SHP77 (cell line): ENCODE measurements around the gene PIK3CG.
"Not testable (repeated sequence)": the region's sequence is repeated elsewhere in the genome, so short reads cannot be mapped to it uniquely, and the experiment has no call there.

ENCODE experiments used
- DNase-seq, 2 experiments: peaks; one replicate each; lab custom pipeline; 2025; lab: John Stamatoyannopoulos, UW

PIK3CG gene

GRCh38 chr7:106865130-106866041, at the start of gene PIK3CG:
Gene PIK3CG, plus strand, starts transcription at chr7:106865282. Its CDS starts 2,280 bp downstream, at chr7:106867562.
- DNase-seq: no peak

- no peak for DNase-seq
Measured at GRCh38 chr7:106817098-106817497, 48.0 kb upstream of the PIK3CG start.

- DNase-seq: no peak
Measured at GRCh38 chr7:106818736-106819135, 46.3 kb upstream of the PIK3CG start.

- DNase-seq: no peak
Measured at GRCh38 chr7:106819546-106819945, 45.5 kb upstream of the PIK3CG start.

GRCh38 chr7:106820321-106821217, 44.5 kb upstream of the PIK3CG start:
- no peak for DNase-seq

- DNase-seq: no peak
Measured at GRCh38 chr7:106823631-106824030, 41.5 kb upstream of the PIK3CG start.

GRCh38 chr7:106824458-106824857, 40.6 kb upstream of the PIK3CG start:
- DNase-seq: no peak

- no peak for DNase-seq
Measured at GRCh38 chr7:106827626-106828025, 37.5 kb upstream of the PIK3CG start.

GRCh38 chr7:106829496-106829895, 35.6 kb upstream of the PIK3CG start:
- no peak for DNase-seq

- DNase-seq: not testable (repeated sequence)
Measured at GRCh38 chr7:106830896-106831295, 34.2 kb upstream of the PIK3CG start.

- no peak for DNase-seq
Measured at GRCh38 chr7:106836816-106837215, 28.3 kb upstream of the PIK3CG start.

- DNase-seq: no peak
Measured at GRCh38 chr7:106839511-106839910, 25.6 kb upstream of the PIK3CG start.

GRCh38 chr7:106840342-106840741, 24.7 kb upstream of the PIK3CG start:
- no peak for DNase-seq

- DNase-seq: no peak
Measured at GRCh38 chr7:106841896-106842390, 23.1 kb upstream of the PIK3CG start.

GRCh38 chr7:106844279-106844997, 20.6 kb upstream of the PIK3CG start:
- no peak for DNase-seq

GRCh38 chr7:106848049-106848448, 17.0 kb upstream of the PIK3CG start:
- DNase-seq: no peak

GRCh38 chr7:106848851-106849442, 16.1 kb upstream of the PIK3CG start:
- no peak for DNase-seq

GRCh38 chr7:106851632-106852031, 13.4 kb upstream of the PIK3CG start:
- not testable (repeated sequence) for DNase-seq

- no peak for DNase-seq
Measured at GRCh38 chr7:106853250-106853908, 11.7 kb upstream of the PIK3CG start.

GRCh38 chr7:106855540-106856132, 9.4 kb upstream of the PIK3CG start:
- no peak for DNase-seq
